ENCODE data around the gene HSPB9.

The HSPB9 gene

GRCh38 chr17:42098730-42099399 is 23.7 kb upstream of the HSPB9 start:
- DNase-seq (ENCODE audit: low read depth in 2 of 2, low spot score in 1 of 2) = no peak

- DNase-seq (ENCODE audit: low read depth in 2 of 2, low spot score in 1 of 2) = peak; percentile 39
Measured at GRCh38 chr17:42101513-42102292, 20.9 kb upstream of the HSPB9 start.

GRCh38 chr17:42103221-42103954 is 19.2 kb upstream of the HSPB9 start:
- no peak for DNase-seq (ENCODE audit: low read depth in 2 of 2, low spot score in 1 of 2)

- DNase-seq (ENCODE audit: low read depth in 2 of 2, low spot score in 1 of 2) = no peak
Measured at GRCh38 chr17:42104264-42104663, 18.3 kb upstream of the HSPB9 start.

GRCh38 chr17:42106009-42106408 is 16.6 kb upstream of the HSPB9 start:
- no peak for DNase-seq (ENCODE audit: low read depth in 2 of 2, low spot score in 1 of 2)

GRCh38 chr17:42107124-42107523 is 15.5 kb upstream of the HSPB9 start:
- DNase-seq (ENCODE audit: low read depth in 2 of 2, low spot score in 1 of 2) = no peak

- DNase-seq (ENCODE audit: low read depth in 2 of 2, low spot score in 1 of 2) = peak; percentile 75 to 84
Measured at GRCh38 chr17:42107597-42108576, 14.7 kb upstream of the HSPB9 start.

GRCh38 chr17:42109086-42109485 is 13.5 kb upstream of the HSPB9 start:
- no peak for DNase-seq (ENCODE audit: low read depth in 2 of 2, low spot score in 1 of 2)

GRCh38 chr17:42110301-42111264 is 12.0 kb upstream of the HSPB9 start:
- DNase-seq (ENCODE audit: low read depth in 2 of 2, low spot score in 1 of 2) = no peak

- no peak for DNase-seq (ENCODE audit: low read depth in 2 of 2, low spot score in 1 of 2)
Measured at GRCh38 chr17:42111265-42111636, 11.4 kb upstream of the HSPB9 start.

GRCh38 chr17:42111871-42112551 is 10.6 kb upstream of the HSPB9 start:
- DNase-seq (ENCODE audit: low read depth in 2 of 2, low spot score in 1 of 2) = no peak

GRCh38 chr17:42112552-42113176 is 9.9 kb upstream of the HSPB9 start, which contains the start of gene DHX58:
Gene DHX58 (minus strand): TSS chr17:42112714. CDS start chr17:42111892, 822 bp downstream.
- peak; percentile 47 to 53 for DNase-seq (ENCODE audit: low read depth in 2 of 2, low spot score in 1 of 2)

GRCh38 chr17:42113293-42114069 is 9.1 kb upstream of the HSPB9 start:
- no peak for DNase-seq (ENCODE audit: low read depth in 2 of 2, low spot score in 1 of 2)

GRCh38 chr17:42114118-42114517 is 8.5 kb upstream of the HSPB9 start:
- DNase-seq (ENCODE audit: low read depth in 2 of 2, low spot score in 1 of 2) = no peak

GRCh38 chr17:42116705-42117396 is 5.8 kb upstream of the HSPB9 start:
- DNase-seq (ENCODE audit: low read depth in 2 of 2, low spot score in 1 of 2) = peak; percentile 64 to 71

- no peak for DNase-seq (ENCODE audit: low read depth in 2 of 2, low spot score in 1 of 2)
Measured at GRCh38 chr17:42117397-42118125, 5.0 kb upstream of the HSPB9 start.

- DNase-seq (ENCODE audit: low read depth in 2 of 2, low spot score in 1 of 2) = no peak
Measured at GRCh38 chr17:42118126-42118510, 4.5 kb upstream of the HSPB9 start.
